ENCODE data around the gene CDC42BPG.
A peak's percentile ranks its signal among the peaks of the same experiment; 100 is the strongest.

Gene CDC42BPG

GRCh38 chr11:64844330-64845128 is at the start of gene CDC42BPG:
CDC42BPG (minus strand) TSS chr11:64844653; CDS start chr11:64844569, 84 bp downstream.
- Mint-ChIP-seq H3K9me3 (no peaks in the 10 kb centered on the region), H3K4me1 (peaks cover 46% of the 10 kb centered on the region), H3K36me3 (no peaks in the 10 kb centered on the region), H3K4me3 (peak within 1 kb of the TSS; percentile 75), H3K27me3 (peaks cover 4% of the 10 kb centered on the region), H3K27ac (no peak within 1 kb of the TSS)
- CTCF ChIA-PET: interaction anchor here (0.7 to 16.4 kb wide), 12 partner anchors 9 to 273 kb away, joined by 3 to 592 read pairs (median 4); partner anchors contain the start of genes ARL2, BATF2, EHD1 and RASGRP2
- DNase-seq: peak; percentile 80

GRCh38 chr11:64893194-64894069 is 49.0 kb upstream of the CDC42BPG start:
- Mint-ChIP-seq H3K4me1 (peaks cover 5% of the 10 kb centered on the region), H3K27me3 (no peaks in the 10 kb centered on the region), H3K4me3 (no peak overlapping the region), H3K9me3 (no peaks in the 10 kb centered on the region), H3K27ac (no peak overlapping the region), H3K36me3 (peaks cover 13% of the 10 kb centered on the region)
- no peak for DNase-seq
- CTCF ChIA-PET: interaction anchor here (0.7 to 31.5 kb wide), 11 partner anchors 8 to 289 kb away, joined by 3 to 592 read pairs (median 4); partner anchors contain the start of genes CDC42BPG, EHD1 and PYGM

- no peak overlapping the region for H3K4me3 Mint-ChIP-seq
- peaks cover 13% of the 10 kb centered on the region for H3K36me3 Mint-ChIP-seq
- H3K9me3 Mint-ChIP-seq: no peaks in the 10 kb centered on the region
- no peak overlapping the region for H3K27ac Mint-ChIP-seq
- no peak for DNase-seq
- CTCF ChIA-PET: interaction anchor here (1.1 to 31.5 kb wide), 3 partner anchors 28 to 43 kb away, joined by 3 to 592 read pairs (median 11); partner anchors contain the start of gene CDC42BPG
- H3K4me1 Mint-ChIP-seq: peaks cover 10% of the 10 kb centered on the region
- H3K27me3 Mint-ChIP-seq: no peaks in the 10 kb centered on the region
Measured at GRCh38 chr11:64892838-64893193, 48.4 kb upstream of the CDC42BPG start.

GRCh38 chr11:64892411-64892831 is 48.0 kb upstream of the CDC42BPG start:
- H3K36me3 Mint-ChIP-seq: peaks cover 12% of the 10 kb centered on the region
- no peak overlapping the region for H3K4me3 Mint-ChIP-seq
- no peaks in the 10 kb centered on the region for H3K27me3 Mint-ChIP-seq
- no peak for DNase-seq
- H3K4me1 Mint-ChIP-seq: peaks cover 13% of the 10 kb centered on the region
- CTCF ChIA-PET: interaction anchor here (1.0 to 31.5 kb wide), 4 partner anchors 28 to 43 kb away, joined by 3 to 592 read pairs (median 7); partner anchors contain the start of gene CDC42BPG
- no peaks in the 10 kb centered on the region for H3K9me3 Mint-ChIP-seq
- H3K27ac Mint-ChIP-seq: no peak overlapping the region

GRCh38 chr11:64891880-64892279 is 47.4 kb upstream of the CDC42BPG start:
- H3K4me3 Mint-ChIP-seq: no peak overlapping the region
- CTCF ChIA-PET: interaction anchor here (1.0 to 31.5 kb wide), 3 partner anchors 27 to 42 kb away, joined by 3 to 592 read pairs (median 3); partner anchors contain the start of gene CDC42BPG
- no peak overlapping the region for H3K27ac Mint-ChIP-seq
- no peak for DNase-seq
- peaks cover 9% of the 10 kb centered on the region for H3K36me3 Mint-ChIP-seq
- no peaks in the 10 kb centered on the region for H3K27me3 Mint-ChIP-seq
- H3K4me1 Mint-ChIP-seq: peaks cover 16% of the 10 kb centered on the region
- no peaks in the 10 kb centered on the region for H3K9me3 Mint-ChIP-seq

- H3K9me3 Mint-ChIP-seq: no peaks in the 10 kb centered on the region
- H3K4me3 Mint-ChIP-seq: no peak overlapping the region
- H3K36me3 Mint-ChIP-seq: peaks cover 8% of the 10 kb centered on the region
- CTCF ChIA-PET: interaction anchor here (0.7 to 31.5 kb wide), 4 partner anchors 21 to 42 kb away, joined by 3 to 592 read pairs (median 4); partner anchors contain the start of gene CDC42BPG
- H3K27me3 Mint-ChIP-seq: no peaks in the 10 kb centered on the region
- DNase-seq: no peak
- H3K4me1 Mint-ChIP-seq: peaks cover 16% of the 10 kb centered on the region
- H3K27ac Mint-ChIP-seq: no peak overlapping the region
Measured at GRCh38 chr11:64891215-64891848, 46.9 kb upstream of the CDC42BPG start.

- H3K9me3 Mint-ChIP-seq: no peaks in the 10 kb centered on the region
- H3K4me3 Mint-ChIP-seq: no peak overlapping the region
- peaks cover 5% of the 10 kb centered on the region for H3K36me3 Mint-ChIP-seq
- H3K4me1 Mint-ChIP-seq: peaks cover 22% of the 10 kb centered on the region
- H3K27ac Mint-ChIP-seq: no peak overlapping the region
- no peak for DNase-seq
- CTCF ChIA-PET: interaction anchor here (0.7 to 31.5 kb wide), 4 partner anchors 8 to 41 kb away, joined by 3 to 592 read pairs (median 4); partner anchors contain the start of gene CDC42BPG
- H3K27me3 Mint-ChIP-seq: no peaks in the 10 kb centered on the region
Measured at GRCh38 chr11:64890522-64890939, 46.1 kb upstream of the CDC42BPG start.

GRCh38 chr11:64888729-64889511 is 44.5 kb upstream of the CDC42BPG start:
- H3K27me3 Mint-ChIP-seq: no peaks in the 10 kb centered on the region
- H3K27ac Mint-ChIP-seq: no peak overlapping the region

GRCh38 chr11:64888406-64888728 is 43.9 kb upstream of the CDC42BPG start:
- peak overlapping the region; percentile 32 for H3K4me3 Mint-ChIP-seq
- no peaks in the 10 kb centered on the region for H3K9me3 Mint-ChIP-seq
- H3K27ac Mint-ChIP-seq: no peak overlapping the region
- DNase-seq: no peak
- CTCF ChIA-PET: interaction anchor here (0.6 to 31.5 kb wide), 9 partner anchors 10 to 39 kb away, joined by 3 to 592 read pairs (median 5); partner anchors contain the start of gene CDC42BPG
- no peaks in the 10 kb centered on the region for H3K36me3 Mint-ChIP-seq
- peaks cover 32% of the 10 kb centered on the region for H3K4me1 Mint-ChIP-seq
- no peaks in the 10 kb centered on the region for H3K27me3 Mint-ChIP-seq

More at GRCh38 chr11:64888729-64889511, 44.5 kb upstream of the CDC42BPG start:
- H3K36me3 Mint-ChIP-seq: no peaks in the 10 kb centered on the region
- CTCF ChIA-PET: interaction anchor here (0.9 to 31.5 kb wide), 5 partner anchors 10 to 39 kb away, joined by 3 to 592 read pairs (median 7); partner anchors contain the start of gene CDC42BPG
- H3K4me1 Mint-ChIP-seq: peaks cover 31% of the 10 kb centered on the region
- DNase-seq: no peak
- H3K4me3 Mint-ChIP-seq: no peak overlapping the region
- no peaks in the 10 kb centered on the region for H3K9me3 Mint-ChIP-seq

GRCh38 chr11:64887757-64888405 is 43.4 kb upstream of the CDC42BPG start:
- H3K36me3 Mint-ChIP-seq: no peaks in the 10 kb centered on the region
- H3K27ac Mint-ChIP-seq: peak overlapping the region; percentile 39
- H3K4me1 Mint-ChIP-seq: peaks cover 36% of the 10 kb centered on the region
- H3K9me3 Mint-ChIP-seq: no peaks in the 10 kb centered on the region
- no peaks in the 10 kb centered on the region for H3K27me3 Mint-ChIP-seq
- peak; percentile 88 for DNase-seq
- CTCF ChIA-PET: interaction anchor here (0.6 to 31.5 kb wide), 10 partner anchors 11 to 102 kb away, joined by 3 to 592 read pairs (median 5); partner anchors contain the start of gene CDC42BPG
- peak overlapping the region; percentile 32 for H3K4me3 Mint-ChIP-seq

- Mint-ChIP-seq H3K27ac (peak overlapping the region; percentile 39), H3K36me3 (no peaks in the 10 kb centered on the region), H3K4me1 (peaks cover 37% of the 10 kb centered on the region), H3K4me3 (no peak overlapping the region), H3K9me3 (no peaks in the 10 kb centered on the region), H3K27me3 (no peaks in the 10 kb centered on the region)
- CTCF ChIA-PET: interaction anchor here (1.1 to 31.5 kb wide), 6 partner anchors 18 to 126 kb away, joined by 3 to 592 read pairs (median 12); partner anchors contain the start of gene CDC42BPG
- DNase-seq: no peak
Measured at GRCh38 chr11:64887234-64887756, 42.8 kb upstream of the CDC42BPG start.
